K562 (cell line): ENCODE measurements around the gene ACSL3. TPM values are rescaled to one million over a fixed set of nuclear protein-coding genes. Genes with fewer than 3 reads are reported as not detected.
A peak's percentile ranks its signal among the peaks of the same experiment; 100 is the strongest.

Experiments used
- BRD9 ChIP-seq: fragments of 450-650 bp; IDR thresholded peaks from 2 replicates; pipeline ENCODE4 v1.6.1; 2018; ENCODE audit warnings: low read depth; ENCODE audit not compliant: partially characterized antibody
- CCNT2 ChIP-seq: IDR thresholded peaks from 2 replicates; pipeline ENCODE4 v1.6.1; 2011; ENCODE audit warnings: borderline replicate concordance, low read depth, mild to moderate bottlenecking, moderate library complexity, mixed read lengths, low read length; ENCODE audit not compliant: insufficient read length; ENCODE audit errors: extremely low read depth
- CTCF ChIP-seq, 3 experiments: IDR thresholded peaks in 2 of 3; conservative IDR thresholded peaks in 1 of 3; 2 replicates each; pipeline ENCODE4 v1.5.1; 2011 to 2012; ENCODE audit warnings: low read length in 3 of 3, mild to moderate bottlenecking in 3 of 3, control low read depth in 2 of 3, improper control_type of control experiment in 1 of 3, inconsistent platforms in 1 of 3, low read depth in 1 of 3, mixed read lengths in 1 of 3, moderate library complexity in 1 of 3; ENCODE audit not compliant: insufficient read depth in 2 of 3
- FOXM1 ChIP-seq, 2 experiments: fragments of 450-650 bp in 1 of 2; sonication (generic) in 1 of 2; formaldehyde crosslinking in 1 of 2; IDR thresholded peaks; 2 replicates each; pipeline versions ENCODE4 v1.6.1 to v1.9.0; 2017 to 2022; ENCODE audit warnings: low read depth in 2 of 2, mild to moderate bottlenecking in 2 of 2, missing genetic modification reagents in 1 of 2, moderate library complexity in 1 of 2
- MCM5 ChIP-seq: fragments of 450-650 bp; IDR thresholded peaks from 2 replicates; pipeline ENCODE4 v1.6.1; 2016; ENCODE audit warnings: low read depth
- MEIS2 ChIP-seq: fragments of 450-650 bp; IDR thresholded peaks from 2 replicates; pipeline ENCODE4 v1.6.1; 2014; ENCODE audit warnings: mild to moderate bottlenecking; ENCODE audit not compliant: partially characterized antibody
- PHB ChIP-seq: fragments of 250-450 bp; sonication (Bioruptor Pico); IDR thresholded peaks from 2 replicates; pipeline ENCODE4 v1.5.0; 2021
- SMC3 ChIP-seq: conservative IDR thresholded peaks from 2 replicates; pipeline ENCODE4 v1.6.1; 2011; ENCODE audit warnings: low read depth, low read length, improper control_type of control experiment; ENCODE audit not compliant: insufficient read depth
- SPI1 ChIP-seq: IDR thresholded peaks from 2 replicates; pipeline ENCODE4 v1.6.1; 2011; ENCODE audit warnings: low read depth, low read length, control low read depth, borderline replicate concordance
- SUPT5H ChIP-seq: fragments of 450-650 bp; IDR thresholded peaks from 2 replicates; pipeline ENCODE4 v1.6.1; 2016
- TRIM24 ChIP-seq, 2 experiments: fragments of 450-650 bp; IDR thresholded peaks; 2 replicates each; pipeline ENCODE4 v1.6.1; 2016
- ZNF589 ChIP-seq: fragments of 200-800 bp; sonication (Bioruptor generic); IDR thresholded peaks from 2 replicates; pipeline ENCODE4 v1.6.1; 2016; ENCODE audit warnings: low read depth, missing genetic modification characterization, missing compliant biosample characterization
- polyA plus RNA-seq, 8 experiments: library from polyadenylated mRNA; depleted of rRNA in 4 of 8; stranded (reverse) in 5 of 8; unstranded in 3 of 8; fragments of >200 nt; fragmentation: Nextera tagmentation in 2 of 8; fragmentation: Illumina TruSeq in 1 of 8; extraction: Ambion mirVana in 2 of 8; extraction: Trizol in 1 of 8; gene quantifications; 2 replicates each; pipeline versions ENCODE4 v1.2.1 to v1.2.3, GENCODE V29; 2011 to 2014; ENCODE audit warnings: inconsistent platforms in 1 of 8, missing spikeins in 1 of 8
- total RNA-seq, 7 experiments: library from RNA; depleted of rRNA in 6 of 7; stranded (reverse); fragments of >200 nt in 6 of 7; fragmentation: Illumina TruSeq in 2 of 7; extraction: Trizol in 2 of 7; gene quantifications; 2 replicates each; pipeline versions ENCODE4 v1.2.1 to v1.2.3, GENCODE V29; 2011 to 2021; ENCODE audit warnings: low replicate concordance in 1 of 7
- TF ChIP-seq, protein P1 (sequence below): fragments of 450-650 bp; IDR thresholded peaks from 2 replicates; pipeline ENCODE4 v1.6.1; 2016
- TF ChIP-seq, protein P2 (sequence below): fragments of 250-450 bp; sonication (Bioruptor Pico); IDR thresholded peaks from 2 replicates; pipeline ENCODE4 v1.5.1; 2021; ENCODE audit warnings: mild to moderate bottlenecking
- TF ChIP-seq, protein P3 (sequence below): fragments of 450-650 bp; IDR thresholded peaks from 2 replicates; pipeline ENCODE4 v1.6.1; 2016; ENCODE audit warnings: antibody characterized with exemption
- TF ChIP-seq, protein P4 (sequence below), 3 experiments: fragments of 200-800 bp in 1 of 3; fragments of 250-450 bp in 1 of 3; fragments of 450-650 bp in 1 of 3; sonication (Bioruptor Pico) in 1 of 3; sonication (Bioruptor generic) in 1 of 3; formaldehyde crosslinking in 1 of 3; IDR thresholded peaks; 2 replicates each; pipeline versions ENCODE4 v1.6.1 to v1.8.0; 2016 to 2022; ENCODE audit warnings: mild to moderate bottlenecking in 2 of 3, missing genetic modification characterization in 2 of 3, missing compliant biosample characterization in 1 of 3, moderate library complexity in 1 of 3

ACSL3 gene
- total and polyA plus RNA-seq, 9 of the 15 experiments (the other 6 are each of a cell fraction or from before 2014, with no cell fraction given): 21.3 to 123 (median 85.2) TPM

DNA sequence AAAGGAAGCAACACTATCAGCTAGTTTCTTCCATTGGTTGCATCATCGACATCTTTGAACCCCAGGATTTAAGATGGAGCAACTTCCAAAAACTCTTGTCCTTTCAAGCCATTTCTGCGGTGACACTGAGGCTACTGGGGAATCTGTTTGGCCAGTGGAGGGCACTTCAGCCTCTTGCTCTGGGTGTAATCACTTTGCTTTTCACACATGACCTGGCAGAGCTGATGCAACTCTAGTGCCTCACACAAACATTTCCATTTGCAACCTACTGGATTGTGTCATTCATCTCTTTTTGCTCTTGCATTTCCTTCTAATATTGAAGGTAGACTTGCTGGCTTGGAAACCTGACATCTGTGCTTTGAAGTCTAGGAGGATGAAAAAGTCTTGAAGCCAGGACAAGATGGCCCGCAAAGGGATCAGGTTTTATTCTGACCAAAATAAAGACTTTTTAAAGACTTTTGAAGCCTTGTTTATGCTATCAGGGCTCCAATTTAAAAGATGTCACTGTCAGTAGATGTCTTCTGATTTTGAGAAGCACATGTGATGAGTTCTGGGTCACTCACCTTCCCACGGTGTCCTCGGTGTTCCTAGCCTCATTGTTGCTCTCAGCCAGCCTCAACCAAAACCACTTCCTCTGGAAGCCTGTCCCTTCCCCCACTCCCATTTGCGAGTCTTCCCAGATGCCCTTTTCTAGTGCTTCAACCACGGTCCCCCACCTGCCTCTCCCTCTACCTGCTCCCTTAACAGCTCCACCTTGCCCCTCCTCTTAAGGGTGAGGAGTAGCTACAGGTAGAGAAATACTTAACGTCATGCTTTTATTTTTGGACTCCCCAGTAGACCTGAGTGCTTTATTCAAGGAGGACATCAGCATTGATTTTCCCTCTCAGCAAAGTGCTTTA lies 121.4 kb downstream of the ACSL3 start (continued):
- TF ChIP-seq, protein P1, sequence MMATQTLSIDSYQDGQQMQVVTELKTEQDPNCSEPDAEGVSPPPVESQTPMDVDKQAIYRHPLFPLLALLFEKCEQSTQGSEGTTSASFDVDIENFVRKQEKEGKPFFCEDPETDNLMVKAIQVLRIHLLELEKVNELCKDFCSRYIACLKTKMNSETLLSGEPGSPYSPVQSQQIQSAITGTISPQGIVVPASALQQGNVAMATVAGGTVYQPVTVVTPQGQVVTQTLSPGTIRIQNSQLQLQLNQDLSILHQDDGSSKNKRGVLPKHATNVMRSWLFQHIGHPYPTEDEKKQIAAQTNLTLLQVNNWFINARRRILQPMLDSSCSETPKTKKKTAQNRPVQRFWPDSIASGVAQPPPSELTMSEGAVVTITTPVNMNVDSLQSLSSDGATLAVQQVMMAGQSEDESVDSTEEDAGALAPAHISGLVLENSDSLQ: peak; percentile 52
- TF ChIP-seq ZNF589 (CRISPR knock-in tag): peak; percentile 65
- TF ChIP-seq, protein P2, sequence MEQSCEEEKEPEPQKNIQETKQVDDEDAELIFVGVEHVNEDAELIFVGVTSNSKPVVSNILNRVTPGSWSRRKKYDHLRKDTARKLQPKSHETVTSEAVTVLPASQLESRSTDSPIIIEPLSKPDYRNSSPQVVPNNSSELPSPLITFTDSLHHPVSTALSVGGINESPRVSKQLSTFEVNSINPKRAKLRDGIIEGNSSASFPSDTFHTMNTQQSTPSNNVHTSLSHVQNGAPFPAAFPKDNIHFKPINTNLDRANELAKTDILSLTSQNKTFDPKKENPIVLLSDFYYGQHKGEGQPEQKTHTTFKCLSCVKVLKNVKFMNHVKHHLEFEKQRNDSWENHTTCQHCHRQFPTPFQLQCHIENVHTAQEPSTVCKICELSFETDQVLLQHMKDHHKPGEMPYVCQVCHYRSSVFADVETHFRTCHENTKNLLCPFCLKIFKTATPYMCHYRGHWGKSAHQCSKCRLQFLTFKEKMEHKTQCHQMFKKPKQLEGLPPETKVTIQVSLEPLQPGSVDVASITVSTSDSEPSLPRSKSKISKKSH (CRISPR knock-in tag): no peak
- TF ChIP-seq PHB (CRISPR knock-in tag): no peak
- TF ChIP-seq, protein P3, sequence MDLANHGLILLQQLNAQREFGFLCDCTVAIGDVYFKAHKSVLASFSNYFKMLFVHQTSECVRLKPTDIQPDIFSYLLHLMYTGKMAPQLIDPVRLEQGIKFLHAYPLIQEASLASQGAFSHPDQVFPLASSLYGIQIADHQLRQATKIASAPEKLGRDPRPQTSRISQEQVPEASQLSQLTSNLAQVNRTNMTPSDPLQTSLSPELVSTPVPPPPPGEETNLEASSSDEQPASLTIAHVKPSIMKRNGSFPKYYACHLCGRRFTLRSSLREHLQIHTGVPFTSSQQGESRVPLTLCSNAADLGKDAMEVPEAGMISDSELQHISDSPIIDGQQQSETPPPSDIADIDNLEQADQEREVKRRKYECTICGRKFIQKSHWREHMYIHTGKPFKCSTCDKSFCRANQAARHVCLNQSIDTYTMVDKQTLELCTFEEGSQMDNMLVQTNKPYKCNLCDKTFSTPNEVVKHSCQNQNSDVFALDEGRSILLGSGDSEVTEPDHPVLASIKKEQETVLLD: no peak
- no peak for TF ChIP-seq SUPT5H
- peak; percentile 87 to 89 for TF ChIP-seq TRIM24 (IDR thresholded peaks at IDR 0.05)
- TF ChIP-seq CCNT2: no peak
- TF ChIP-seq, protein P4, sequence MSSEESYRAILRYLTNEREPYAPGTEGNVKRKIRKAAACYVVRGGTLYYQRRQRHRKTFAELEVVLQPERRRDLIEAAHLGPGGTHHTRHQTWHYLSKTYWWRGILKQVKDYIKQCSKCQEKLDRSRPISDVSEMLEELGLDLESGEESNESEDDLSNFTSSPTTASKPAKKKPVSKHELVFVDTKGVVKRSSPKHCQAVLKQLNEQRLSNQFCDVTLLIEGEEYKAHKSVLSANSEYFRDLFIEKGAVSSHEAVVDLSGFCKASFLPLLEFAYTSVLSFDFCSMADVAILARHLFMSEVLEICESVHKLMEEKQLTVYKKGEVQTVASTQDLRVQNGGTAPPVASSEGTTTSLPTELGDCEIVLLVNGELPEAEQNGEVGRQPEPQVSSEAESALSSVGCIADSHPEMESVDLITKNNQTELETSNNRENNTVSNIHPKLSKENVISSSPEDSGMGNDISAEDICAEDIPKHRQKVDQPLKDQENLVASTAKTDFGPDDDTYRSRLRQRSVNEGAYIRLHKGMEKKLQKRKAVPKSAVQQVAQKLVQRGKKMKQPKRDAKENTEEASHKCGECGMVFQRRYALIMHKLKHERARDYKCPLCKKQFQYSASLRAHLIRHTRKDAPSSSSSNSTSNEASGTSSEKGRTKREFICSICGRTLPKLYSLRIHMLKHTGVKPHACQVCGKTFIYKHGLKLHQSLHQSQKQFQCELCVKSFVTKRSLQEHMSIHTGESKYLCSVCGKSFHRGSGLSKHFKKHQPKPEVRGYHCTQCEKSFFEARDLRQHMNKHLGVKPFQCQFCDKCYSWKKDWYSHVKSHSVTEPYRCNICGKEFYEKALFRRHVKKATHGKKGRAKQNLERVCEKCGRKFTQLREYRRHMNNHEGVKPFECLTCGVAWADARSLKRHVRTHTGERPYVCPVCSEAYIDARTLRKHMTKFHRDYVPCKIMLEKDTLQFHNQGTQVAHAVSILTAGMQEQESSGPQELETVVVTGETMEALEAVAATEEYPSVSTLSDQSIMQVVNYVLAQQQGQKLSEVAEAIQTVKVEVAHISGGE (CRISPR knock-in tag; IDR thresholded peaks at IDR 0.05): no peak
- TF ChIP-seq MCM5: no peak
- peak; percentile 58 to 69 (median 58) for TF ChIP-seq CTCF (IDR thresholded peaks at IDR 0.05 in 2 of 3, conservative IDR thresholded peaks at IDR 0.05 in 1 of 3; ENCODE audit: insufficient read depth in 2 of 3, low read depth in 1 of 3, low read length in 3 of 3)
- peak; percentile 29 for TF ChIP-seq MEIS2
- TF ChIP-seq BRD9: peak; percentile 56
- 0 out of 2 replicates have a peak, but pooled peaks have one; percentile 34 for TF ChIP-seq SMC3
- TF ChIP-seq FOXM1 (IDR thresholded peaks at IDR 0.05; ENCODE audit: low read depth): no peak
- no peak for TF ChIP-seq FOXM1 (CRISPR knock-in tag; IDR thresholded peaks at IDR 0.05; ENCODE audit: low read depth)
- peak; percentile 16; the same call in 1 of the 2 replicates for TF ChIP-seq SPI1
